H1 (cell line): ENCODE measurements around the gene HIPK2. TPM values are rescaled to one million over a fixed set of nuclear protein-coding genes. Genes with fewer than 3 reads are reported as not detected.

ENCODE experiments used
- CTCF ChIA-PET: fragments of 300-600 bp; sonication (Branson Sonifier 250); formaldehyde crosslinking; loops from one replicate; lab custom pipeline; 2021; ENCODE audit not compliant: partially characterized antibody; lab: Charles Lee
- POLR2A ChIA-PET: fragments of 300-600 bp; sonication (Branson Sonifier 250); formaldehyde crosslinking; loops from one replicate; lab custom pipeline; 2021; ENCODE audit warnings: inconsistent platforms; ENCODE audit not compliant: partially characterized antibody; lab: Charles Lee
- DNase-seq, 2 experiments: peaks; one replicate each; pipeline versions ENCODE4 v3.0.0 to v3.0.0-alpha.2; 2010 to 2022; ENCODE audit warnings: low spot score in 2 of 2, low read depth in 1 of 2, mixed read lengths in 1 of 2
- FAIRE-seq: peaks from 2 replicates; lab custom pipeline; 2011; peaks lifted over from hg19 to GRCh38; lab: Jason Lieb, UNC
- H2AFZ ChIP-seq: 2 replicates; pipeline ENCODE4 v1.8.1; 2012; ENCODE audit warnings: low read length, inconsistent platforms
- H2AK5ac ChIP-seq: 2 replicates; pipeline ENCODE4 v1.6.1; 2013; ENCODE audit warnings: low read depth, low read length
- H2BK120ac ChIP-seq: replicated peaks from 2 replicates; pipeline ENCODE3; 2013; ENCODE audit warnings: low read depth, low read length, inconsistent platforms
- H2BK12ac ChIP-seq: 2 replicates; pipeline ENCODE4 v1.6.1; 2013; ENCODE audit warnings: low read depth, low read length
- H2BK15ac ChIP-seq: 2 replicates; pipeline ENCODE4 v1.6.1; 2013; ENCODE audit warnings: low read length
- H2BK20ac ChIP-seq: 2 replicates; pipeline ENCODE4 v1.6.1; 2013; ENCODE audit warnings: low read length
- H2BK5ac ChIP-seq: 2 replicates; pipeline ENCODE4 v1.6.1; 2013; ENCODE audit warnings: low read depth, low read length
- H3K14ac ChIP-seq: 2 replicates; pipeline ENCODE4 v1.6.1; 2013; ENCODE audit warnings: inconsistent platforms; ENCODE audit not compliant: insufficient read length
- H3K18ac ChIP-seq: 2 replicates; pipeline ENCODE4 v1.6.1; 2013; ENCODE audit warnings: low read length; ENCODE audit errors: extremely low read depth
- H3K23ac ChIP-seq: 2 replicates; pipeline ENCODE4 v1.6.1; 2013; ENCODE audit warnings: inconsistent platforms; ENCODE audit not compliant: insufficient read length
- H3K23me2 ChIP-seq: 2 replicates; pipeline ENCODE4 v1.6.1; 2013; ENCODE audit warnings: low read depth, low read length
- H3K27ac ChIP-seq: 2 replicates; pipeline ENCODE4 v1.6.1; 2011; ENCODE audit warnings: low read depth, low read length, inconsistent platforms
- H3K27me3 ChIP-seq, 4 experiments: replicated peaks in 1 of 4; 1 replicate in 1 of 4; 2 replicates in 3 of 4; pipeline versions ENCODE4 v1.6.1 to v1.8.1; 2011 to 2013; ENCODE audit warnings: low read length in 3 of 4, mild to moderate bottlenecking in 3 of 4, inconsistent platforms in 2 of 4, mixed read lengths in 2 of 4, moderate library complexity in 1 of 4; ENCODE audit not compliant: control insufficient read depth in 3 of 4, insufficient read depth in 3 of 4; ENCODE audit errors: extremely low read depth in 1 of 4
- H3K36me3 ChIP-seq, 4 experiments: 2 replicates each; pipeline versions ENCODE4 v1.6.1 to v1.8.1; 2011 to 2013; ENCODE audit warnings: mild to moderate bottlenecking in 4 of 4, low read length in 3 of 4, moderate library complexity in 2 of 4, control low read depth in 1 of 4, inconsistent platforms in 1 of 4; ENCODE audit not compliant: insufficient read depth in 4 of 4, control insufficient read depth in 2 of 4
- H3K4ac ChIP-seq: replicated peaks from 2 replicates; pipeline ENCODE3; 2013; ENCODE audit warnings: low read length, low read depth, mixed read lengths, inconsistent platforms; ENCODE audit not compliant: insufficient read length
- H3K4me1 ChIP-seq, 4 experiments: replicated peaks in 1 of 4; 1 replicate in 1 of 4; 2 replicates in 3 of 4; pipeline versions ENCODE4 v1.6.1 to v1.8.1; 2011 to 2013; ENCODE audit warnings: low read length in 3 of 4, inconsistent platforms in 2 of 4, mixed read lengths in 1 of 4; ENCODE audit not compliant: insufficient read depth in 4 of 4, control insufficient read depth in 3 of 4
- H3K4me2 ChIP-seq, 2 experiments: 2 replicates each; pipeline versions ENCODE4 v1.6.1 to v1.8.1; 2011 to 2013; ENCODE audit warnings: low read depth in 2 of 2, low read length in 2 of 2, control low read depth in 1 of 2, inconsistent platforms in 1 of 2, mild to moderate bottlenecking in 1 of 2; ENCODE audit not compliant: insufficient read depth in 1 of 2
- H3K4me3 ChIP-seq, 4 experiments: fragments of 200-600, 300-600 bp in 1 of 4; sonication (generic), shearing (Covaris generic), sonication (Bioruptor Twin) in 1 of 4; 2 replicates each; pipeline versions ENCODE4 v1.5.1 to v1.8.1; 2011 to 2016; ENCODE audit warnings: low read length in 4 of 4, low read depth in 3 of 4, control low read depth in 2 of 4, inconsistent platforms in 2 of 4, mild to moderate bottlenecking in 2 of 4, mixed read lengths in 1 of 4, moderate library complexity in 1 of 4; ENCODE audit not compliant: insufficient read depth in 2 of 4; ENCODE audit errors: extremely low read depth in 1 of 4
- H3K56ac ChIP-seq: replicated peaks from 2 replicates; pipeline ENCODE3; 2013; ENCODE audit warnings: low read depth, mild to moderate bottlenecking, mixed read lengths, low read length, inconsistent platforms; ENCODE audit not compliant: insufficient read length
- H3K79me1 ChIP-seq: 2 replicates; pipeline ENCODE4 v1.6.1; 2013; ENCODE audit warnings: low read depth, low read length, control low read depth
- H3K79me2 ChIP-seq, 2 experiments: 2 replicates each; pipeline versions ENCODE4 v1.6.1 to v1.8.1; 2012 to 2013; ENCODE audit warnings: low read length in 2 of 2, mild to moderate bottlenecking in 2 of 2, inconsistent platforms in 1 of 2; ENCODE audit not compliant: insufficient read depth in 2 of 2, control insufficient read depth in 1 of 2
- H3K9ac ChIP-seq, 4 experiments: replicated peaks in 1 of 4; 1 replicate in 1 of 4; 2 replicates in 3 of 4; pipeline versions ENCODE4 v1.6.1 to v1.8.1; 2011 to 2013; ENCODE audit warnings: low read depth in 3 of 4, low read length in 3 of 4, control low read depth in 2 of 4, mild to moderate bottlenecking in 2 of 4, moderate library complexity in 2 of 4, inconsistent platforms in 1 of 4; ENCODE audit errors: extremely low read depth in 1 of 4
- H3K9me3 ChIP-seq, 2 experiments: 2 replicates each; pipeline versions ENCODE4 v1.6.1 to v1.8.1; 2012 to 2013; ENCODE audit warnings: mild to moderate bottlenecking in 2 of 2, moderate library complexity in 2 of 2, control low read depth in 1 of 2, inconsistent platforms in 1 of 2, low read depth in 1 of 2, low read length in 1 of 2, mixed read lengths in 1 of 2; ENCODE audit not compliant: insufficient read depth in 2 of 2
- H4K20me1 ChIP-seq, 2 experiments: replicated peaks in 1 of 2; 2 replicates each; pipeline versions ENCODE3 to v1.8.1; 2011 to 2013; ENCODE audit warnings: inconsistent platforms in 2 of 2, low read length in 2 of 2, mild to moderate bottlenecking in 1 of 2; ENCODE audit not compliant: insufficient read depth in 2 of 2, control insufficient read depth in 1 of 2
- H4K5ac ChIP-seq: 2 replicates; pipeline ENCODE4 v1.6.1; 2013; ENCODE audit warnings: low read length, low read depth, mixed read lengths, inconsistent platforms; ENCODE audit not compliant: insufficient read length
- H4K8ac ChIP-seq: 2 replicates; pipeline ENCODE4 v1.8.0; 2013; ENCODE audit warnings: mild to moderate bottlenecking, moderate library complexity, low read length, inconsistent platforms; ENCODE audit not compliant: insufficient read depth; ENCODE audit errors: extremely low read depth
- H4K91ac ChIP-seq: replicated peaks from 2 replicates; pipeline ENCODE3; 2013; ENCODE audit warnings: low read length, mixed read lengths, inconsistent platforms; ENCODE audit not compliant: insufficient read length
- GTF2F1 ChIP-seq: IDR thresholded peaks from 2 replicates; pipeline ENCODE4 v1.6.1; 2012; ENCODE audit warnings: low read depth, low read length, improper control_type of control experiment, borderline replicate concordance
- RAD21 ChIP-seq, 2 experiments: IDR thresholded peaks in 1 of 2; conservative IDR thresholded peaks in 1 of 2; 2 replicates each; pipeline ENCODE4 v1.6.1; 2011; ENCODE audit warnings: low read depth in 2 of 2, low read length in 2 of 2, improper control_type of control experiment in 1 of 2, inconsistent platforms in 1 of 2, mild to moderate bottlenecking in 1 of 2, moderate library complexity in 1 of 2
- SIX5 ChIP-seq: IDR thresholded peaks from 2 replicates; pipeline ENCODE4 v1.6.1; 2011; ENCODE audit warnings: mild to moderate bottlenecking, low read depth, low read length
- SP1 ChIP-seq: IDR thresholded peaks from 2 replicates; pipeline ENCODE4 v1.6.1; 2011; ENCODE audit warnings: low read depth, low read length
- WGBS, 2 experiments: shearing (Covaris generic) in 1 of 2; methylation state at CpG; one replicate each; pipeline versions ENCODE4 v1.1.6 to v1.1.7; 2013 to 2015; ENCODE audit warnings: low lambda C conversion rate in 2 of 2, mixed read lengths in 2 of 2, inconsistent platforms in 1 of 2, low coverage in 1 of 2, missing lambda C conversion rate in 1 of 2; ENCODE audit not compliant: insufficient replicate concordance in 2 of 2, insufficient coverage in 1 of 2, insufficient read length in 1 of 2; ENCODE audit errors: extremely low coverage in 1 of 2, missing lambda C conversion rate in 1 of 2; 5-methylcytosine and 5-hydroxymethylcytosine counted together
- polyA plus RNA-seq, 7 experiments: library from polyadenylated mRNA; depleted of rRNA in 3 of 7; stranded (reverse) in 5 of 7; unstranded in 2 of 7; fragments of >200 nt in 5 of 7; fragments of 200-250 nt in 2 of 7; gene quantifications; 1 replicate in 5 of 7; 2 replicates in 1 of 7; 4 replicates in 1 of 7; pipeline versions ENCODE4 v1.2.1 to v1.2.3, GENCODE V29; 2011 to 2013; ENCODE audit warnings: missing spikeins in 2 of 7, mixed read lengths in 2 of 7
- total RNA-seq: library from RNA; stranded (reverse); fragmentation: NEBNext Ultra II Directional; extraction: Animal tissue kit (Norgen Biotek cat#: 25700); gene quantifications from 2 replicates; pipeline ENCODE4 v1.2.1, GENCODE V29; 2021

HIPK2 gene
- total and polyA plus RNA-seq, 2 of the 8 experiments (the other 6 are each of a cell fraction or from before 2014, with no cell fraction given), result 8.3 to 24.3 TPM

DNA sequence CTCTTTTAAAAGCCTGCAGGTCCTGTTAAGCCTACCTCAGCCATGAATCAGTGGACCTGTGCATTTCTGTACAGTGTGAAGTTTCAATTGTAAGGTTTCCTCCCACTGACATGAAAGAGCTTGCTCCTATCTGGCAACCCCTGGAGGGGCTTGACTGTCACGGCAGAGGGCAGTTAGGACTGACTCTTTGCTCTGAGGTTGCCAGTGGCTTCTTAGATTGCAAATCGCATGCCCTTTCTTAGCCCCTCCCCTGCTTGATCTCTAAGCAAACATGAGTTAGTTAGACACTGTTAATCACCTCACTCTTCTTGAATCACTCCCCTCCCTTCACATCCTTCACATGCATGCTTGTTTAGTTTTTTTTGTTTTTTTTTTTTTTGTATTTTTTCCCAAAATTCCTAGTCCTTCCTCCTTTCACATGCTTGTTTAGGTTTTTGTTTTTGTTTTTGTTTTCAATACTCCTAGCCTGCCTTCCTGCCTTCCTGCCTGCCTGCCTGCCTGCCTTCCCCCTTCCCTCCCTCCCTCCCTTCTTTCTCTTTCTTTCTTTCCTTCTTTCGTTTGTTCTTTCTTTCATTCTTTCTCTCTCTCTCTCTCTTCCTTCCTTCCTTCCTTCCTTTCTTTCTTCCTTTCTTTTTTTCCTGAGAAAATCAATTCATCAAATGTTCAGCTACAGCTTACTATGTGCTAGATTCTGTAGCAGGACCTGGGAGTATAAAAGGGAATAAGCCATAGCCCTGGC is 6.0 kb upstream of the HIPK2 start:
- TF ChIP-seq GTF2F1, result no peak
- TF ChIP-seq RAD21 (IDR thresholded peaks at IDR 0.05 in 1 of 2, conservative IDR thresholded peaks at IDR 0.05 in 1 of 2; ENCODE audit: low read depth in 2 of 2, low read length in 2 of 2), result 0 out of 4 replicates have a peak, but pooled peaks of 1 of the 2 experiments have one; percentile 15
- no peak for TF ChIP-seq SP1
- TF ChIP-seq SIX5, result no peak
- TF ChIP-seq, all 59 proteins: peak for 1
- Histone ChIP-seq H3K18ac (no peak overlapping the region), H2BK120ac (no peak overlapping the region), H3K4me1 (peaks cover 0 to 15% (median 4%) of the 10 kb centered on the region in 4 experiments; a peak in 3 of 7 replicates), H4K5ac (no peak overlapping the region), H4K91ac (no peak overlapping the region), H3K56ac (no peak overlapping the region), H2BK15ac (peak overlapping the region; percentile 14; the same call in 1 of the 2 replicates), H3K9ac (no peak overlapping the region; a peak in 1 of 7 replicates), H2BK20ac (no peak overlapping the region), H3K79me2 (no peaks in the 10 kb centered on the region), H2BK12ac (no peak overlapping the region), H3K27ac (no peak overlapping the region), H3K4ac (no peak overlapping the region), H3K27me3 (peaks cover 2 to 13% (median 10%) of the 10 kb centered on the region in 4 experiments), H4K20me1 (no peaks in the 10 kb centered on the region), H3K4me2 (peak overlapping the region; percentile 25 to 50; a peak in 2 of 4 replicates), H2AFZ (no peak overlapping the region), H3K9me3 (no peaks in the 10 kb centered on the region), H3K4me3 (no peak overlapping the region), H4K8ac (no peak overlapping the region), H3K79me1 (no peaks in the 10 kb centered on the region), H3K23me2 (no peaks in the 10 kb centered on the region), H2AK5ac (no peak overlapping the region), H3K14ac (no peak overlapping the region), H3K36me3 (no peaks in the 10 kb centered on the region), H2BK5ac (no peak overlapping the region), H3K23ac (no peak overlapping the region)
- POLR2A ChIA-PET, result interaction anchor here (0.6 to 1.0 kb wide), 3 partner anchors 10 to 87 kb away, joined by 3 to 4 read pairs (median 3); no protein-coding TSS in a partner anchor
- no peak for FAIRE-seq
- 34% methylated on average over 3 of the region's 3 CpGs; no CpG with 5 or more reads in 1 of the 2 experiments for WGBS, 2 experiments
- CTCF ChIA-PET, result interaction anchor here (0.5 to 1.4 kb wide), 9 partner anchors 14 to 220 kb away, joined by 3 to 5 read pairs (median 3); no protein-coding TSS in a partner anchor
- no peak for DNase-seq
